Heart left ventricle (tissue), 16 donors: ENCODE results near the gene GIPC3. TPM values are rescaled to one million over a fixed set of nuclear protein-coding genes. Genes with fewer than 3 reads are reported as not detected.

Experiments
- ATAC-seq, 4 donors: fragments of 200-7000 bp; cut with Tn5 transposase; one replicate each; pipeline ENCODE4 v1.9.1; 2020 to 2022; ENCODE audit warnings: moderate library complexity in 4 of 4, mild to moderate bottlenecking in 3 of 4, moderate number of reproducible peaks in 1 of 4
- DNase-seq, 5 donors: peaks; one replicate each; pipeline ENCODE4 v3.0.0-alpha.2; 2020
- H3K27ac ChIP-seq, 12 donors: fragments of 200-600 bp; sonication (generic) in 4 of 12; one replicate each; pipeline versions ENCODE4 v1.5.0 to v1.8.0; 2016 to 2022; ENCODE audit warnings: mild to moderate bottlenecking in 2 of 12
- H3K27me3 ChIP-seq, 9 donors: fragments of 200-600 bp; sonication (generic) in 2 of 9; one replicate each; pipeline versions ENCODE4 v1.5.1 to v1.8.0; 2016 to 2022; ENCODE audit warnings: mild to moderate bottlenecking in 3 of 9
- H3K36me3 ChIP-seq, 9 donors: fragments of 200-600 bp; sonication (generic) in 2 of 9; one replicate each; pipeline versions ENCODE4 v1.5.0 to v1.8.0; 2018 to 2022; ENCODE audit warnings: mild to moderate bottlenecking in 2 of 9
- H3K4me1 ChIP-seq, 12 donors: fragments of 200-600 bp; sonication (generic) in 4 of 12; one replicate each; pipeline versions ENCODE4 v1.5.0 to v1.8.0; 2016 to 2022; ENCODE audit warnings: mild to moderate bottlenecking in 3 of 12
- H3K4me3 ChIP-seq, 12 donors: fragments of 200-600 bp; sonication (generic) in 4 of 12; one replicate each; pipeline versions ENCODE4 v1.5.0 to v1.8.0; 2017 to 2022; ENCODE audit warnings: mild to moderate bottlenecking in 9 of 12, moderate library complexity in 4 of 12
- H3K9me3 ChIP-seq, 12 donors: fragments of 200-600 bp; sonication (generic) in 4 of 12; one replicate each; pipeline versions ENCODE4 v1.5.0 to v1.8.0; 2016 to 2022; ENCODE audit warnings: mild to moderate bottlenecking in 1 of 12
- CTCF ChIP-seq, 12 donors: fragments of 200-600 bp; sonication (generic) in 4 of 12; IDR thresholded peaks; one replicate each; pipeline versions ENCODE4 v1.5.0 to v1.8.0; 2018 to 2022; ENCODE audit warnings: antibody characterized with exemption in 12 of 12, mild to moderate bottlenecking in 5 of 12
- POLR2A ChIP-seq, 2 donors: fragments of 450-650 bp; IDR thresholded peaks; one replicate each; pipeline ENCODE4 v1.6.1; 2017; ENCODE audit warnings: antibody characterized with exemption in 2 of 2, mild to moderate bottlenecking in 2 of 2, moderate library complexity in 2 of 2
- WGBS, 4 donors: extraction: QIAGEN DNeasy Blood & Tissue Kit in 2 of 4; methylation state at CpG; one replicate each; pipeline versions ENCODE4 v1.1.5 to v1.1.7; 2013 to 2018; 5-methylcytosine and 5-hydroxymethylcytosine counted together
- intact Hi-C, 10 donors: fragments of 100-400 bp; cut with DNase I; formaldehyde crosslinking; loops; one replicate each; pipeline versions ENCODE4 v1.11.1 to v1.14.2; 2022
- polyA plus RNA-seq, 2 donors: library from polyadenylated mRNA; stranded (reverse); fragments of 200-250 nt; gene quantifications; one replicate each; pipeline ENCODE4 v1.2.3, GENCODE V29; 2013
- total RNA-seq, 9 donors: library from RNA; depleted of rRNA in 2 of 9; stranded (reverse); fragments of >200 nt in 2 of 9; fragmentation: NEBNext Ultra II Directional in 3 of 9; extraction: Animal tissue kit (Norgen Biotek cat#: 25700) in 3 of 9; gene quantifications; one replicate each; pipeline versions ENCODE4 v1.1.0 to v1.2.4, GENCODE V29; 2016 to 2023
- donor health status: ischemic (EF 13 %, LVEDD 7.1; RV severe dilation, severe dysfunction).
- donor health status: healthy with polysubstance abuse.
- donor health status: DM: no; HTN: yes; CAD: no.
- donor health status: DM: no; HTN: no; CAD: no.
- donor health status: ischemic (EF 25% LVEDD 6.9; RV normal size, moderate dysfunction).
- donor health status: ischemic (EF 25% LVEDD 5.7; RV mildly dilated, moderate dysfunction).
- donor health status: healthy.
- donor health status: DM: yes; HTN: yes; CAD: no.
- donor health status: ischemic (EF 35%, LVEDD 5.7; RV mildly dilated, moderate dysfunction).
- donor health status: nonischemic (EF 11% LVEDD 7.7; RV severe dilation, severe dysfunction).
- donor health status: DM: yes; HTN: yes; CAD: no.
- donor health status: PGD.
- donor health status: ischemic (EF 29% LVEDD 5.4; RV normal size, mild dysfunction).
- donor health status: nonischemic (EF 23%, LVEDD 6.1; RV moderate dilation, normal function).

The GIPC3 gene
- total and polyA plus RNA-seq, 11 donors = 1.00 to 3.3 (median 2.0) TPM

- Histone ChIP-seq H3K27me3 (no peaks in the 10 kb centered on the region), H3K36me3 (peaks cover 0 to 9% (median 0%) of the 10 kb centered on the region in 9 donors), H3K9me3 (no peaks in the 10 kb centered on the region), H3K4me1 (peaks cover 0 to 26% (median 13%) of the 10 kb centered on the region in 12 donors), H3K27ac (no peak overlapping the region), H3K4me3 (no peak overlapping the region)
- ATAC-seq (no peak), DNase-seq (no peak)
- intact Hi-C loops = loop anchor here in 1 of 10 donors (5.0 kb wide), 1 partner anchor 47 kb away; no protein-coding TSS in a partner anchor
- 78 to 82% (median 80%) methylated on average over 7 of the region's 7 CpGs for WGBS, 4 donors
- TF ChIP-seq POLR2A (IDR thresholded peaks at IDR 0.05) (no peak), CTCF (IDR thresholded peaks at IDR 0.05) (no peak)
Measured at GRCh38 chr19:3570606-3571011, 14.7 kb upstream of the GIPC3 start.

GRCh38 chr19:3572132-3572854 is 13.0 kb upstream of the GIPC3 start:
- intact Hi-C loops = loop anchor here in 2 of 10 donors (2.0 to 5.0 kb wide), 3 partner anchors 15 to 55 kb away; partner anchors contain the start of genes MFSD12 (in 2 of the 2) and CACTIN (in 1 of the 2)
- peaks cover 0 to 9% (median 0%) of the 10 kb centered on the region in 9 donors for H3K36me3 ChIP-seq
- TF ChIP-seq CTCF (IDR thresholded peaks at IDR 0.05) (no peak), POLR2A (IDR thresholded peaks at IDR 0.05) (peak in 1 of 2 donors; percentile 11)
- H3K4me1 ChIP-seq = peaks cover 0 to 37% (median 22%) of the 10 kb centered on the region in 12 donors
- 2 to 3% (median 2%) methylated on average over 35 to 48 of the region's 48 CpGs for WGBS, 4 donors
- H3K27me3 ChIP-seq = no peaks in the 10 kb centered on the region
- DNase-seq (peak; percentile 100), ATAC-seq (peak; percentile 96 to 98 (median 98))
- peak overlapping the region in 8 of 12 donors; percentile 14 to 85 (median 50) for H3K27ac ChIP-seq
- no peaks in the 10 kb centered on the region for H3K9me3 ChIP-seq
- H3K4me3 ChIP-seq = peak overlapping the region in 11 of 12 donors; percentile 29 to 97 (median 84)

- H3K36me3 ChIP-seq = peaks cover 0 to 9% (median 0%) of the 10 kb centered on the region in 9 donors
- TF ChIP-seq CTCF (IDR thresholded peaks at IDR 0.05) = no peak
- TF ChIP-seq POLR2A (IDR thresholded peaks at IDR 0.05) = peak in 1 of 2 donors; percentile 38
- ATAC-seq (no peak), DNase-seq (no peak)
- intact Hi-C loops = loop anchor here in 2 of 10 donors (2.0 to 5.0 kb wide), 3 partner anchors 16 to 54 kb away; partner anchors contain the start of genes MFSD12 (in 2 of the 2) and CACTIN (in 1 of the 2)
- no peaks in the 10 kb centered on the region for H3K9me3 ChIP-seq
- peaks cover 0 to 37% (median 22%) of the 10 kb centered on the region in 12 donors for H3K4me1 ChIP-seq
- 0 to 1% (median 0%) methylated on average over 3 to 30 of the region's 30 CpGs for WGBS, 4 donors
- no peaks in the 10 kb centered on the region for H3K27me3 ChIP-seq
- H3K27ac ChIP-seq = peak within 1 kb of the TSS in 11 of 12 donors; percentile 36 to 86 (median 79)
- H3K4me3 ChIP-seq = peak within 1 kb of the TSS; percentile 62 to 98 (median 94)
Measured at GRCh38 chr19:3572855-3573161, 12.5 kb upstream of the GIPC3 start, which contains the start of gene HMG20B. TSS of gene HMG20B (plus strand) at chr19:3572944. CDS start at chr19:3573310, 366 bp downstream.
